GM12892 (cell line): ENCODE results near the gene NRP1.

Experiments used
- DNase-seq: peaks from one replicate; pipeline ENCODE4 v3.0.0; 2011; ENCODE audit not compliant: insufficient read length
- FAIRE-seq: peaks from 2 replicates; lab custom pipeline; 2011; peaks lifted over from hg19 to GRCh38; lab: Jason Lieb, UNC
- POLR2A ChIP-seq: IDR thresholded peaks from 2 replicates; pipeline ENCODE4 v1.6.1; 2011; ENCODE audit warnings: low read depth, low read length, control low read depth
- POLR2AphosphoS5 ChIP-seq: IDR thresholded peaks from 2 replicates; pipeline ENCODE4 v1.6.1; 2011; ENCODE audit warnings: low read depth, low read length, control low read depth
- TAF1 ChIP-seq: IDR thresholded peaks from 2 replicates; pipeline ENCODE4 v1.6.1; 2011; ENCODE audit warnings: low read depth, mild to moderate bottlenecking, control low read depth, low read length, borderline replicate concordance

Gene NRP1

DNA sequence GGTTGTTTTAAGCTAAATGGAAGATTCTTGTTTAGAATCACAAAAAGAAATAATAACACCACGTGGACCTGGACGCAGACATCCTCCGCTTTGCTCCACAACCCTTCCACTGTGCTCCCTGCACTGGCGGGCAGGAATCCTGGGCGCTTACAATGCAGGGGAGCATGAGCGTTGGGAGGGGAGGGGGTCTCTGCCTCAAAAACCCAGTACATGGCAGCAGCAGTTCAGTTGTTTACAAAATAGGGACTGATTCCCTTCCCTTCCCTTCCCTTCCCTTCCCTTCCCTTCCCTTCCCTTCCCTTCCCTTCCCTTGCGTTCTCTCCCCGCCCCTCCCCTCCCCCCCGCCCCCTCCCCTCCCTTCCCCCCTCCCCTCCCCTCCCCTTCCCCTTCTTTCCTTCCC, 206.8 kb downstream of the NRP1 start:
- DNase-seq (no peak), FAIRE-seq (no peak)
- TF ChIP-seq TAF1 (no peak), POLR2A (no peak), POLR2AphosphoS5 (no peak)
